GM06990 (cell line): ENCODE data around the gene SPATA2L.
"Not testable (repeated sequence)": the region's sequence is repeated elsewhere in the genome, so short reads cannot be mapped to it uniquely, and the experiment has no call there.

Experiments used
- DNase-seq: peaks from one replicate; pipeline ENCODE4 v3.0.0-alpha.2; 2011; ENCODE audit not compliant: insufficient read length; ENCODE audit errors: extremely low read depth
- H3K27me3 ChIP-seq: replicated peaks from 2 replicates; pipeline ENCODE4 v1.6.0; 2011; ENCODE audit warnings: low read length; ENCODE audit not compliant: control insufficient read depth, insufficient read depth
- H3K36me3 ChIP-seq: 2 replicates; pipeline ENCODE4 v1.5.1; 2011; ENCODE audit warnings: low read length; ENCODE audit not compliant: control insufficient read depth, insufficient read depth
- H3K4me3 ChIP-seq: replicated peaks from 2 replicates; pipeline ENCODE4 v1.5.1; 2011; ENCODE audit warnings: low read depth, mild to moderate bottlenecking, control low read depth, low read length
- TF ChIP-seq, protein P1 (sequence below): IDR thresholded peaks from 2 replicates; pipeline ENCODE4 v1.5.1; 2011; ENCODE audit warnings: low read length, control low read depth, mild to moderate bottlenecking, inconsistent platforms; ENCODE audit not compliant: insufficient read depth, poor library complexity, severe bottlenecking

SPATA2L gene

GRCh38 chr16:89667633-89668032 lies 33.9 kb downstream of the SPATA2L start:
- DNase-seq: no peak

DNA sequence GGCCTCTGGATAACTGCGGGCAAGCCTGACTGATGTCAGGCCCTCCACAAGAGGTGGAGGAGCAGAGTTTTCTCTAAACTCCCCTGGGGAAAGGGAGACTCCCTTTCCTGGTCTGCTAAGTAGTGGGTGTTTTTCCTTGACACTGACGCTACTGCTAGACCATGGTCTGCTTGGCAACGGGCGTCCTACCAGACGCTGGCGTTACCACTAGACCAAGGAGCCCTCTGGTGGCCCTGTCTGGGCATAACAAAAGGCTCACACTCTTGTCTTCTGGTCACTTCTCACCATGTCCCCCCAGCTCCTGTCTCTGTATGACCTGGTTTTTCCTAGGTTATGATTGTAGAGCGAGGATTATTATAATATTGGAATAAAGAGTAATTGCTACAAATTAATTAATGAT lies 34.5 kb downstream of the SPATA2L start:
- H3K4me3 ChIP-seq, H3K27me3 ChIP-seq, H3K36me3 ChIP-seq, DNase-seq: not testable (repeated sequence)
- TF ChIP-seq, protein P1, sequence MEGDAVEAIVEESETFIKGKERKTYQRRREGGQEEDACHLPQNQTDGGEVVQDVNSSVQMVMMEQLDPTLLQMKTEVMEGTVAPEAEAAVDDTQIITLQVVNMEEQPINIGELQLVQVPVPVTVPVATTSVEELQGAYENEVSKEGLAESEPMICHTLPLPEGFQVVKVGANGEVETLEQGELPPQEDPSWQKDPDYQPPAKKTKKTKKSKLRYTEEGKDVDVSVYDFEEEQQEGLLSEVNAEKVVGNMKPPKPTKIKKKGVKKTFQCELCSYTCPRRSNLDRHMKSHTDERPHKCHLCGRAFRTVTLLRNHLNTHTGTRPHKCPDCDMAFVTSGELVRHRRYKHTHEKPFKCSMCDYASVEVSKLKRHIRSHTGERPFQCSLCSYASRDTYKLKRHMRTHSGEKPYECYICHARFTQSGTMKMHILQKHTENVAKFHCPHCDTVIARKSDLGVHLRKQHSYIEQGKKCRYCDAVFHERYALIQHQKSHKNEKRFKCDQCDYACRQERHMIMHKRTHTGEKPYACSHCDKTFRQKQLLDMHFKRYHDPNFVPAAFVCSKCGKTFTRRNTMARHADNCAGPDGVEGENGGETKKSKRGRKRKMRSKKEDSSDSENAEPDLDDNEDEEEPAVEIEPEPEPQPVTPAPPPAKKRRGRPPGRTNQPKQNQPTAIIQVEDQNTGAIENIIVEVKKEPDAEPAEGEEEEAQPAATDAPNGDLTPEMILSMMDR: peak; percentile 45

More at GRCh38 chr16:89667633-89668032, 33.9 kb downstream of the SPATA2L start:
- TF ChIP-seq, protein P1: no peak
- Histone ChIP-seq H3K4me3 (no peak overlapping the region), H3K27me3 (no peaks in the 10 kb centered on the region), H3K36me3 (no peaks in the 10 kb centered on the region; the same call in 1 of the 2 replicates)

DNA sequence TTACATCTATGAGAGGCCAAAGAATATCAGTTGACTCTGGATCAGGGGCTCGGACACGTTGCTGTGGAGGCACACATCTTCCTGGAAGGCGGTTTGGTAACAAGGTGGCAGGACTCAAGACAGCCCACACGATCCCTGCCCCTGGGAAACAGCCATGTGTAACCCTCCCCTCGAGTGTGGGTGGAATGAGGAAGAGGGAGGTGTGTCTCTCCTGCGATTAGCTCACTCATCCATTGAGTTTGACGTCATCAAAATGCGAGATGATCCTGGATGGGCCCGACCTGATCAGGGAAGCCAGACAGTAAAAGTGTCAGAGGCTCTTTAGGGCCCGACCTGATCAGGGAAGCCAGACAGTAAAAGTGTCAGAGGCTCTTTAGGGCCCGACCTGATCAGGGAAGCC lies 37.3 kb downstream of the SPATA2L start:
- not testable (repeated sequence) for H3K27me3 ChIP-seq, H3K4me3 ChIP-seq, H3K36me3 ChIP-seq, DNase-seq

GRCh38 chr16:89661215-89661614 lies 40.3 kb downstream of the SPATA2L start:
- Histone ChIP-seq H3K36me3 (peaks cover 4% of the 10 kb centered on the region), H3K27me3 (no peaks in the 10 kb centered on the region), H3K4me3 (no peak overlapping the region)
- TF ChIP-seq, protein P1: no peak
- no peak for DNase-seq

- Histone ChIP-seq H3K4me3 (no peak overlapping the region), H3K36me3 (peaks cover 4% of the 10 kb centered on the region), H3K27me3 (no peaks in the 10 kb centered on the region)
- TF ChIP-seq, protein P1: no peak
- DNase-seq: no peak
Observed at GRCh38 chr16:89660146-89660545, 41.4 kb downstream of the SPATA2L start.

GRCh38 chr16:89658221-89658879 lies 43.2 kb downstream of the SPATA2L start:
- TF ChIP-seq, protein P1: no peak
- DNase-seq: no peak
- Histone ChIP-seq H3K36me3 (peaks cover 6% of the 10 kb centered on the region), H3K27me3 (no peaks in the 10 kb centered on the region), H3K4me3 (peak overlapping the region; percentile 96)
